ENCODE results near the gene MUSTN1. TPM values are rescaled to one million over a fixed set of nuclear protein-coding genes. Genes with fewer than 3 reads are reported as not detected.

The MUSTN1 gene
- total RNA-seq, 5 donors from 2014 or later (not counting 1 experiment from before 2014, with no cell fraction given): 1.6 to 10.2 (median 4.1) TPM

- Mint-ChIP-seq H3K36me3 (peaks cover 23% of the 10 kb centered on the region), H3K27ac (no peak overlapping the region), H3K9me3 (no peaks in the 10 kb centered on the region), H3K4me3 (no peak overlapping the region), H3K27me3 (no peaks in the 10 kb centered on the region), H3K4me1 (peaks cover 25 to 39% (median 36%) of the 10 kb centered on the region in 3 donors)
- Histone ChIP-seq H3K4me3 (ENCODE audit: control insufficient read depth in 1 of 2, extremely low read depth in 1 of 2, low read length in 1 of 2) (no peak overlapping the region), H3K4me1 (ENCODE audit: control insufficient read depth in 1 of 2, extremely low read depth in 1 of 2, insufficient read depth in 2 of 2, low read length in 2 of 2) (peaks cover 2 to 11% of the 10 kb centered on the region in 2 experiments), H3K9me3 (no peaks in the 10 kb centered on the region), H3K27ac (ENCODE audit: low read length) (no peak overlapping the region), H3K36me3 (ENCODE audit: control insufficient read depth in 2 of 2, extremely low read depth in 1 of 2, insufficient read depth in 1 of 2, low read length in 1 of 2) (peaks cover 0 to 5% of the 10 kb centered on the region in 2 donors), H3K27me3 (replicated peaks in 1 of 2; ENCODE audit: control insufficient read depth in 2 of 2, extremely low read depth in 1 of 2, insufficient read depth in 2 of 2, low read length in 1 of 2) (no peaks in the 10 kb centered on the region)
- no peak for ATAC-seq (replicated peaks in 1 of 4)
- CTCF ChIA-PET: interaction anchor here in 1 of 2 donors (1.3 kb wide), 1 partner anchor 14 kb away, joined by 7 read pairs; no protein-coding TSS in a partner anchor
- 40% methylated on average over 1 of the region's 4 CpGs for WGBS (ENCODE audit: insufficient coverage)
- no peak for DNase-seq
- POLR2A ChIA-PET: no interaction called here
These were observed 44.3 kb upstream of the MUSTN1 start for GRCh38 chr3:52879090-52879489.

GRCh38 chr3:52877085-52877484, 42.3 kb upstream of the MUSTN1 start:
- Histone ChIP-seq H3K27ac (ENCODE audit: low read length) (no peak overlapping the region), H3K4me1 (ENCODE audit: control insufficient read depth in 1 of 2, extremely low read depth in 1 of 2, insufficient read depth in 2 of 2, low read length in 2 of 2) (peaks cover 2 to 11% of the 10 kb centered on the region in 2 experiments), H3K9me3 (no peaks in the 10 kb centered on the region), H3K36me3 (ENCODE audit: control insufficient read depth in 2 of 2, extremely low read depth in 1 of 2, insufficient read depth in 1 of 2, low read length in 1 of 2) (peaks cover 0 to 5% of the 10 kb centered on the region in 2 donors), H3K27me3 (replicated peaks in 1 of 2; ENCODE audit: control insufficient read depth in 2 of 2, extremely low read depth in 1 of 2, insufficient read depth in 2 of 2, low read length in 1 of 2) (no peaks in the 10 kb centered on the region), H3K4me3 (ENCODE audit: control insufficient read depth in 1 of 2, extremely low read depth in 1 of 2, low read length in 1 of 2) (no peak overlapping the region)
- CTCF ChIA-PET: no interaction called here
- no CpG with 5 or more reads among the region's 3 CpGs for WGBS (ENCODE audit: insufficient coverage)
- peaks cover 28 to 42% (median 35%) of the 10 kb centered on the region in 3 donors for H3K4me1 Mint-ChIP-seq
- peaks cover 18% of the 10 kb centered on the region for H3K36me3 Mint-ChIP-seq
- ATAC-seq (replicated peaks in 1 of 4) (no peak), DNase-seq (no peak)
- POLR2A ChIA-PET: interaction anchor here in 1 of 2 donors (0.6 kb wide), 1 partner anchor 116 kb away, joined by 3 read pairs; no protein-coding TSS in a partner anchor
- H3K27me3 Mint-ChIP-seq: no peaks in the 10 kb centered on the region
- no peak overlapping the region for H3K4me3 Mint-ChIP-seq
- no peak overlapping the region for H3K27ac Mint-ChIP-seq
- no peaks in the 10 kb centered on the region for H3K9me3 Mint-ChIP-seq

GRCh38 chr3:52874864-52875587, 40.2 kb upstream of the MUSTN1 start:
- peak in 1 of 35 experiments; percentile 12 for DNase-seq
- 7% methylated on average over 2 of the region's 9 CpGs for WGBS (ENCODE audit: insufficient coverage)
- Mint-ChIP-seq H3K36me3 (peaks cover 20% of the 10 kb centered on the region), H3K27ac (peak overlapping the region in 1 of 2 donors; percentile 52), H3K4me3 (no peak overlapping the region), H3K9me3 (no peaks in the 10 kb centered on the region), H3K27me3 (no peaks in the 10 kb centered on the region), H3K4me1 (peaks cover 35 to 46% (median 45%) of the 10 kb centered on the region in 3 donors)
- Histone ChIP-seq H3K27me3 (replicated peaks in 1 of 2; ENCODE audit: control insufficient read depth in 2 of 2, extremely low read depth in 1 of 2, insufficient read depth in 2 of 2, low read length in 1 of 2) (no peaks in the 10 kb centered on the region), H3K9me3 (no peaks in the 10 kb centered on the region), H3K4me1 (ENCODE audit: control insufficient read depth in 1 of 2, extremely low read depth in 1 of 2, insufficient read depth in 2 of 2, low read length in 2 of 2) (peaks cover 2 to 11% of the 10 kb centered on the region in 2 experiments), H3K27ac (ENCODE audit: low read length) (no peak overlapping the region), H3K36me3 (ENCODE audit: control insufficient read depth in 2 of 2, extremely low read depth in 1 of 2, insufficient read depth in 1 of 2, low read length in 1 of 2) (peaks cover 0 to 5% of the 10 kb centered on the region in 2 donors), H3K4me3 (ENCODE audit: control insufficient read depth in 1 of 2, extremely low read depth in 1 of 2, low read length in 1 of 2) (no peak overlapping the region)
- ChIA-PET POLR2A (no interaction called here), CTCF (no interaction called here)
- ATAC-seq (replicated peaks in 1 of 4): peak in 1 of 4 experiments; percentile 72

- Mint-ChIP-seq H3K27ac (no peak overlapping the region), H3K36me3 (peaks cover 18% of the 10 kb centered on the region), H3K4me3 (no peak overlapping the region), H3K27me3 (no peaks in the 10 kb centered on the region), H3K9me3 (no peaks in the 10 kb centered on the region), H3K4me1 (peaks cover 35 to 53% (median 46%) of the 10 kb centered on the region in 3 donors)
- Histone ChIP-seq H3K36me3 (ENCODE audit: control insufficient read depth in 2 of 2, extremely low read depth in 1 of 2, insufficient read depth in 1 of 2, low read length in 1 of 2) (peaks cover 0 to 4% of the 10 kb centered on the region in 2 donors), H3K27ac (ENCODE audit: low read length) (no peak overlapping the region), H3K9me3 (no peaks in the 10 kb centered on the region), H3K27me3 (replicated peaks in 1 of 2; ENCODE audit: control insufficient read depth in 2 of 2, extremely low read depth in 1 of 2, insufficient read depth in 2 of 2, low read length in 1 of 2) (no peaks in the 10 kb centered on the region), H3K4me1 (ENCODE audit: control insufficient read depth in 1 of 2, extremely low read depth in 1 of 2, insufficient read depth in 2 of 2, low read length in 2 of 2) (peaks cover 2 to 11% of the 10 kb centered on the region in 2 experiments), H3K4me3 (ENCODE audit: control insufficient read depth in 1 of 2, extremely low read depth in 1 of 2, low read length in 1 of 2) (no peak overlapping the region)
- 57% methylated on average over 2 of the region's 5 CpGs for WGBS (ENCODE audit: insufficient coverage)
- ATAC-seq (replicated peaks in 1 of 4) (no peak), DNase-seq (no peak)
- CTCF ChIA-PET: interaction anchor here in 1 of 2 donors (1.0 kb wide), 1 partner anchor 18 kb away, joined by 3 read pairs; no protein-coding TSS in a partner anchor
- POLR2A ChIA-PET: no interaction called here
These were observed 39.4 kb upstream of the MUSTN1 start for GRCh38 chr3:52874160-52874701.

GRCh38 chr3:52873433-52874159, 38.8 kb upstream of the MUSTN1 start:
- Mint-ChIP-seq H3K36me3 (peaks cover 19% of the 10 kb centered on the region), H3K9me3 (no peaks in the 10 kb centered on the region), H3K4me1 (peaks cover 35 to 49% (median 45%) of the 10 kb centered on the region in 3 donors), H3K27me3 (no peaks in the 10 kb centered on the region), H3K27ac (no peak overlapping the region), H3K4me3 (no peak overlapping the region)
- DNase-seq (no peak), ATAC-seq (replicated peaks in 1 of 4) (no peak)
- Histone ChIP-seq H3K36me3 (ENCODE audit: control insufficient read depth in 2 of 2, extremely low read depth in 1 of 2, insufficient read depth in 1 of 2, low read length in 1 of 2) (no peaks in the 10 kb centered on the region), H3K27ac (ENCODE audit: low read length) (no peak overlapping the region), H3K4me3 (ENCODE audit: control insufficient read depth in 1 of 2, extremely low read depth in 1 of 2, low read length in 1 of 2) (no peak overlapping the region), H3K27me3 (replicated peaks in 1 of 2; ENCODE audit: control insufficient read depth in 2 of 2, extremely low read depth in 1 of 2, insufficient read depth in 2 of 2, low read length in 1 of 2) (no peaks in the 10 kb centered on the region), H3K9me3 (no peaks in the 10 kb centered on the region), H3K4me1 (ENCODE audit: control insufficient read depth in 1 of 2, extremely low read depth in 1 of 2, insufficient read depth in 2 of 2, low read length in 2 of 2) (peaks cover 2 to 11% of the 10 kb centered on the region in 2 experiments)
- POLR2A ChIA-PET: no interaction called here
- CTCF ChIA-PET: interaction anchor here in 1 of 2 donors (1.0 kb wide), 1 partner anchor 19 kb away, joined by 3 read pairs; no protein-coding TSS in a partner anchor
- 91% methylated on average over 4 of the region's 8 CpGs for WGBS (ENCODE audit: insufficient coverage)

GRCh38 chr3:52872245-52872644, 37.4 kb upstream of the MUSTN1 start:
- no peaks in the 10 kb centered on the region for H3K9me3 ChIP-seq
- no peaks in the 10 kb centered on the region for H3K27me3 Mint-ChIP-seq

More at GRCh38 chr3:52872245-52872644, 37.4 kb upstream of the MUSTN1 start:
- no CpG with 5 or more reads among the region's 3 CpGs for WGBS (ENCODE audit: insufficient coverage)
- ChIA-PET CTCF (no interaction called here), POLR2A (no interaction called here)
- Mint-ChIP-seq H3K27ac (no peak overlapping the region), H3K36me3 (peaks cover 20% of the 10 kb centered on the region), H3K4me3 (no peak overlapping the region), H3K9me3 (no peaks in the 10 kb centered on the region), H3K4me1 (peaks cover 35 to 46% (median 42%) of the 10 kb centered on the region in 3 donors)
- Histone ChIP-seq H3K36me3 (ENCODE audit: control insufficient read depth in 2 of 2, extremely low read depth in 1 of 2, insufficient read depth in 1 of 2, low read length in 1 of 2) (no peaks in the 10 kb centered on the region), H3K27me3 (replicated peaks in 1 of 2; ENCODE audit: control insufficient read depth in 2 of 2, extremely low read depth in 1 of 2, insufficient read depth in 2 of 2, low read length in 1 of 2) (no peaks in the 10 kb centered on the region), H3K27ac (ENCODE audit: low read length) (no peak overlapping the region), H3K4me1 (ENCODE audit: control insufficient read depth in 1 of 2, extremely low read depth in 1 of 2, insufficient read depth in 2 of 2, low read length in 2 of 2) (peaks cover 2 to 11% of the 10 kb centered on the region in 2 experiments), H3K4me3 (ENCODE audit: control insufficient read depth in 1 of 2, extremely low read depth in 1 of 2, low read length in 1 of 2) (no peak overlapping the region)
- ATAC-seq (replicated peaks in 1 of 4): no peak
- no peak for DNase-seq
